Hypothalamus (tissue), 51 donors: ENCODE measurements around the gene CACFD1.

ENCODE experiments used
- DNase-seq, 51 donors: peaks; one replicate each; lab custom pipeline; 2025; lab: John Stamatoyannopoulos, UW

The CACFD1 gene

GRCh38 chr9:133477992-133478850, 18.4 kb downstream of the CACFD1 start:
- peak in 1 of 51 donors; percentile 46 for DNase-seq

DNA sequence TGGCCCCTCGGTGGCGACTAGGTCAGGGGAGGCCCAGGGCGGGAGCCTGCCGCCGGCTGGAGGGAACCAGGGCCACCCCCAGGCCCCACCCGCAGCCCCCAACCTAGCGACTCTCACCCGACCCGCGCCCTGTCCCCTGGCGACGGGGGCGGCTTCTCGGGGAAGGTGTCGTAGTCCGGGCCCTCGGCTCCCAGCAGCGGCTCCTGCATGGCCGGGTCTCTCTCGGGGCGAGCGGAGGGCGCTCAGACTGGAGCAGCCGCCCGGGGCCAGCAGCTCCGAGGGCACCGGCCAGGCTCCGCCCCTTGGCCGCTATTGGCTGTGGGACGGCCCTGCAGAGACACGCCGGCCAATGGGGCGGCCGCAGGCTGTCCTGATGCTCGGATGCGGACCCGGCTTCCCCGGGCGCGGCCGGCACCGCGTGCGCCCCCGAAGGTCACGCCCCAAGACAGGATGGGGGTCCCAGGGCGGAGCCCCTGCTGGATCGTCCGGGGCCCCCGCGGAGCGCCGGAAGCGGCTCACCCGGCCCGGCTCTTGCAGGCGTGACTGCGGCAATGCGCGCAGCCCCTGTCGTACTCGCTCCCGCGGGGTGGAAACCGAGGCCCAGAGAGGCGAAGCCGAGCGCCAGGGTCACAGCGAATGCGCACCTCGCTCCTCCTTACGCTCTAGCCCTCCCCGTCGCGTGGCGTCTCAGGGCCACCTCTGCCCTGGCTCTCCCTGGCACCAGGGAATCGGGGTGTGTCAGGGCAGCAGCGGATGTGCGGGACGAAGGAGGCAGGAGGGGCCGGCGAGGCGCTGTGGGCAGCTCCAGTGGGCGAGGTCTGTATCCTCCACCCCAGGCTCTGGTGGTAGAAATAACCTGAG, 19.3 kb downstream of the CACFD1 start, which contains the start of gene SLC2A6:
Gene SLC2A6, minus strand, starts transcription at position 249 of the 861 bp plus-strand sequence. Its CDS starts 40 bp downstream, at position 209.
- DNase-seq = peak; percentile 18 to 94 (median 81)

DNA sequence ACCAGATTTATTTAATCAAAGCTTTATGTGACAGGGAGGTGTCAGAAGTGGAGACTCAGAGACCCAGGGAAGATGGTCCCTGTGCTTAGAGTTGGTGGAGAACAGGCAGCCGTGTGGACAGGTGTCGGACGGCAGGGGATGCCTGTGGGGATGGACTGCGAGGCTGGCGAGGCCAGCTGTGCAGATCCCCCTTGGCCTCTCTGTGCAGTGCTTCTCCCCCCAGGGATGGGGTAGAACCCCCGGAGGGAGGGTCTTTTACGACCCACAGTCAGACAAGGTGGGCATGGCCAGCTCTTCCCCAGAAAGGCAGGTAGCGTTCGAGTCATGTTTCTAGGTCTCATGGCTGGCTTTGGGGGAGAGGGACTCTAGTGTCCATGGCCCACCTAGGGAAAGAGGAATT, 23.8 kb downstream of the CACFD1 start:
- no peak for DNase-seq

DNA sequence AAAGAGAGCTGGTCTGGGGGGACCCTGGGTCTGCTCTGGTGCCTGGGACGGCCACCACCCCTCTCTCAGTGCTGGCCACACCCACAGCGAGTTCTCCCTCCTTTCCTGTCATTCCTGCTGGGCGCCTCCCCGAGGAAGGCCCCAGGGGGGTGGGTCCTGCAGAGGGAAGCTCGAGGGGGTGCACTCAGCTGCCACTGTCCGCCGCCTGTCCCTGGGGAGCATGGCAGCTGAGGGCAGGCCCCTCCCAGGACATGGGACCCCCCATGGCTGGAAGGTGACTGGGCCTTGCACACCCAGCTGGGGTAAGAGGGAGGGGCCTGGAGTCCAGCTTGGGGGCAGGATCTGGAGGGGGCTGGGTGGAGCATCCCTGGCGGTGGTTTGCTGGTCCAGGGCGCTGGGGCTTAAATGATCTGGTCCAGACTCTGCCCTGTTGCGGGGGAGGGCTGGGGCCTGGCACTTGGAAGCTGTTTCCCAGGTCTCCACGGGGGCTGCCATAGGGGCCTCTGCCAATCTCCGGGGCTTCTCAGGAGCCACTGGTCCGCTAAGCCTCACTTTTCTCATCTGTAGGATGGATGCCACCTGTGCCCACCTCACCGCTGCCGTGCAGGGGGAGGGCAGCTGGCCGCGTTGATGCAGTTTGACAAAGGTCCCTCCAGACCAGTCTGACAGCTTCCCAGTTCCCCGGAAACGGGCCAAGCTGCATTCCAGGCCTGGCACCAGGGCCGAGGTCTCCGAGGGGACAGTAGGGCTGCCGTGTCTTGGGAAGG, 25.1 kb downstream of the CACFD1 start:
- no peak for DNase-seq

DNA sequence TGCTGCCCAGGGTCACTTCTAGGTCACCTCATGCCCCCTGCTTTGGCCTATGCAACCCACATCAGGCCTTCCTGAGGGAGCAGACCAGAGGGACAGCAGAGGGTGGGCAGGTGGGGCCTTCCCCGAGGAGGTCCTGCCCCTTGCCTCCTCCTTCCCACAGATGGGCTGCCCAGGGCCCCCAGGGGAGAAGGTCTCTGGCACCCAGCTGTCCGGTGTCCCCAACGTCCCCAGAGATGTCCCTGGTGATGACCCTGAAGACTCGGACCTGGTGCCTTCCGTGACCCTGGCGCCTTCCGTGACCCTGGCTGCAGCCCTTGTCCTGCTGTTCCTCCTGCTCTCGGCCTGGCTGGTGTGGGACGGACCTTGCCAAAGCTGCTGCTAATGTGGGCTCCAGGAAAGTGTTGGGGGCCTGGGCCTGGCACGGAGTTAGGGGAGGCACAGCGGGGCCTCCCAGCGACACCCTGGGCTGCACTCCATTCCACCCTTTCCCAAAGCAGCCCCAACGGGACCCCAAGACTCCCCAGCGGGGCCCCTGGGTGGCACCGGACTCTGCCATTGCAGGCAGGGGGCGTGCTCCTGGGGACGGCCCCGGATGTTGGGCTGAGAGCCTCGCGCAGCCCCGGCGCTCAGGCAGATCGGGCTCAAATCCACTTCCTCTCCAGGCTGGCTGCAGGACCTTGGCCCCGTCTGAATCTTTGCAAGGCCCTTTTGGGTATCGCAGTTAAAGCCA, 25.9 kb downstream of the CACFD1 start:
- no peak for DNase-seq

DNA sequence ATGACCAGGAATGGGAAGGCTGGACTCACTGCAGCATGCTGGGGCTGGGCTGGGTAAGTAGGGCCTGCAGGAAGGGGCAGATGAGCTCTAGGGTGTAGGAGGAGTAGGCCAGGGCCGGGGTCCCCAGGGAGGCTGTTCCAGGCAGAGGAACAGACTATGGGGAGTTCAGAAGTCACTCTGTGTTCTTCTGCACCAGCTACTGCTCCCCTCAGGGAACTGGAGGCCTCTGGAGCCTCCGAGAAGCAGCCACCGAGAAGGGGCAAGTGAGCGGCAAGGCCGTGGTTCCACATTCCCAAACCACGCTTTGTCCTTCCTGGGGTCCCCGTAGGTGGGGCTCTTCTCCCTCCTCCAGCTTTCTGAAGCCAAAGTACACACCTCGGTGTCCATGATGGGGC, 27.6 kb downstream of the CACFD1 start:
- no peak for DNase-seq

GRCh38 chr9:133488686-133489252, 29.0 kb downstream of the CACFD1 start:
- DNase-seq = no peak

DNA sequence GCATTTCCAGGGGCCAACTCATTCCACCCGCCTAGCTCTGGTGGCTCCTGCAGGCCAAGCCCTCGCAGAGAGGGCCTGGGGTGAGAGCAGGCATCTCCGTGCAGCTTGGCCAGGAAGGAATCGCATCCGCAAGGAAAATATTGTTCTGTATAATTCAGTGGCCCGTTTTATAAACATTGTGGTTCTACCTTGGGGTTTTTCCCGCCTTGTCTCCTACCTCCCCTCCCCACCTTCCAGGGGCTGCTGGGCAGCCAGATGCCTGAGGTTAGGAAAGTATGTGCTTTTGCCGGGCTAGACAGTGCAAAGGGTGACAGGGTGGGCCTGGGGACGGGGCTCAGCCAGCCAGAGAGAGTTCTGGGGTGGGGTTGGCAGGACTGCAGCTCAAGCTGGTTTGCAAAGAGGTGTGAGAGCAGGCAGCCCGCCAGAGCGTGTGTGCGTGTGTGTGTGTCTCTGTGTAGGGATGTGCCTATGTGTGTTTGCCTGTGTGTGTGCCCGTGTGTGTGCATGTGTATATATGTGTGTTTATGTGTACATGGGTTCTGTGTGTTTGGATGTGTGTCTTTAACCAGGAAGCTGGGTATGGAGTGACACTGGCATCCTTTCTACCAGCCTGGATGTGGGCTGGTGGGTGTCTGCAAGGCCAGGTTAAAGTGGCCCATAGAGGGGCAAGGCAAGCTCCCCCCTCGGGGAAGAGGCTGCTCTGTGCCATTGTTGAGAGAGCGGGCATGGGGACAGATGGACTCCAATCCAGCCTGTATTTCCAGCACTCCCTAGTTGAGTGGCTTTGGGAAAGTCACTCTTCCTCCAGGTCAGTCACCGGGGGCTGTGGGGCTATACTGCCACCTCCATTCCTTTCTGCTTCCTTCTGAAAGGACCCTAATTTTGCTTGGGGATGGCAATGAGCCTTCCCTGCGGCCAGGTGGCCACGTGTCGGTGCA, 29.7 kb downstream of the CACFD1 start:
- DNase-seq = no peak

GRCh38 chr9:133490201-133490681, 30.5 kb downstream of the CACFD1 start:
- DNase-seq = no peak

GRCh38 chr9:133490865-133491655, 31.3 kb downstream of the CACFD1 start:
- DNase-seq = no peak

- no peak for DNase-seq
These were observed 31.8 kb downstream of the CACFD1 start for GRCh38 chr9:133491656-133491925.

- no peak for DNase-seq
These were observed 32.6 kb downstream of the CACFD1 start for GRCh38 chr9:133492061-133493021.

DNA sequence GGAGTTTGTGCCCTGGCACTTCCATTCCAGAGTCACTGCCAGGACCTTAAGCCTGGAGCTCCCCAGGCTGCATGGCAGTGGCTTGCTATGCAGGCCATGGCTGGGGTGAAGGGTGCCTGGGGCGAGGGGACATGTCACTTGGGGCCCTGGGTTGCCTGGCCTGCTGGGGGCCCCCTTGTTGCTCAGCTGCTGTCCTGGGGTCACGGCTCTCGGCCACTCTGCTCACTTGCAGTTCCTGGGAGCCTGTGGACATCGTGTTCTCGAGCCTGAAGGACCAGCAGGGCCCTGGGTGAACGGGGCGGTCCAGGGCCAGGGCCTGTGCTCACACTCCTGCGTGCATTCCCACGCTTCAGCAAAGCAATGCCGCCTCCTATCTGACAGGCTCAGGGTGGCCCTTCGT, 33.6 kb downstream of the CACFD1 start:
- no peak for DNase-seq

- DNase-seq = no peak
These were observed 34.2 kb downstream of the CACFD1 start for GRCh38 chr9:133493845-133494540.

- no peak for DNase-seq
These were observed 35.0 kb downstream of the CACFD1 start for GRCh38 chr9:133494636-133495326.
